Measurements from ENCODE around the gene PAX5.

DNA sequence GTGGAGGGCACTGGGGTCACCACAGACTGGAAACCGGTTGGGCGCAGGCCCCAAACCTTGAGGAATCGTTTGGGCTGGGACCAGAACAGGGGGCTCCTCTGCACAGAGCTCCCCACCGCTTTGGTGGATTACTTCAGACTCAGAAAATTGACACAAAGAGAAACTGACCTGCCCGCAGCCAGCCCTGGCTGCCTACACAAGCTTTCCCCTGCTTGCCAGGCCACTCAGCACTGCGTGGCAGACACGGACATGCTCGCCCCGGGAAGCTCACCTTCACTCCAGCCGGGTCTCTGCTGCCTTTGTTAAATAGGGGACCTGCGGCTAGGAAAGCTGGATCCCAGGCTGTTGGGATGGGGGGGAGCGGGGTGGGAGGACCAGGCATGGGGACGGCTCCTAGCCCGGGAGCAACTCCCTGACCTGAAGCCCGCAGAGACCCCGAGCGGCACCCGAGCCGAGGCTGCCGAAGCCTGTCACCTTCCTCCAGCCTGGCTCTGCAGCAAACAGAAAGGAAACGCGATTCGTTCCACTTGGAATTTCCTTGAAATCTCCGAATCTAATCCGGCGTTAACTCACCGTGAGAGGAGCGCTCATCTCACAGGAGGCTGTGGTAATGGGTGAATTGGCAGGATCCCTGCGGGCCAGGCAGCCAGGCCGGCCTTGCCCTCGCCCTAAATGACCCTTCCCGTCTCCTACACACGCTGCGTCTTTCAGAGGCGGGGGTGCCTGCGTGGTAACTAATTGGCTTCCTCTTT lies 8.8 kb downstream of the PAX5 start:
- TF ChIP-seq, protein P1, sequence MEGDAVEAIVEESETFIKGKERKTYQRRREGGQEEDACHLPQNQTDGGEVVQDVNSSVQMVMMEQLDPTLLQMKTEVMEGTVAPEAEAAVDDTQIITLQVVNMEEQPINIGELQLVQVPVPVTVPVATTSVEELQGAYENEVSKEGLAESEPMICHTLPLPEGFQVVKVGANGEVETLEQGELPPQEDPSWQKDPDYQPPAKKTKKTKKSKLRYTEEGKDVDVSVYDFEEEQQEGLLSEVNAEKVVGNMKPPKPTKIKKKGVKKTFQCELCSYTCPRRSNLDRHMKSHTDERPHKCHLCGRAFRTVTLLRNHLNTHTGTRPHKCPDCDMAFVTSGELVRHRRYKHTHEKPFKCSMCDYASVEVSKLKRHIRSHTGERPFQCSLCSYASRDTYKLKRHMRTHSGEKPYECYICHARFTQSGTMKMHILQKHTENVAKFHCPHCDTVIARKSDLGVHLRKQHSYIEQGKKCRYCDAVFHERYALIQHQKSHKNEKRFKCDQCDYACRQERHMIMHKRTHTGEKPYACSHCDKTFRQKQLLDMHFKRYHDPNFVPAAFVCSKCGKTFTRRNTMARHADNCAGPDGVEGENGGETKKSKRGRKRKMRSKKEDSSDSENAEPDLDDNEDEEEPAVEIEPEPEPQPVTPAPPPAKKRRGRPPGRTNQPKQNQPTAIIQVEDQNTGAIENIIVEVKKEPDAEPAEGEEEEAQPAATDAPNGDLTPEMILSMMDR (IDR thresholded peaks at IDR 0.05) = no peak
- TF ChIP-seq POLR2AphosphoS5 (IDR thresholded peaks at IDR 0.05; ENCODE audit: insufficient read depth in 1 of 2, low read depth in 1 of 2) (no peak), POLR2A (IDR thresholded peaks at IDR 0.05) (no peak)
